ENCODE results near the gene ATAD3A.
"Not testable (repeated sequence)": the region's sequence is repeated elsewhere in the genome, so short reads cannot be mapped to it uniquely, and the experiment has no call there.

GRCh38 chr1:1494311-1494710 is 17.7 kb upstream of the ATAD3A start:
- TF ChIP-seq CTCF (IDR thresholded peaks at IDR 0.05; ENCODE audit: low read depth, low read length, poor library complexity, severe bottlenecking); EZH2phosphoT487 (IDR thresholded peaks at IDR 0.05; ENCODE audit: borderline replicate concordance, low read length): not testable (repeated sequence)
